Bone marrow (tissue), 2 donors: ENCODE measurements around the gene ABHD8.
A peak's percentile ranks its signal among the peaks of the same experiment; 100 is the strongest.

ENCODE experiments used
- DNase-seq, 2 donors: peaks; one replicate each; lab custom pipeline; 2025; lab: John Stamatoyannopoulos, UW

Gene ABHD8

DNA sequence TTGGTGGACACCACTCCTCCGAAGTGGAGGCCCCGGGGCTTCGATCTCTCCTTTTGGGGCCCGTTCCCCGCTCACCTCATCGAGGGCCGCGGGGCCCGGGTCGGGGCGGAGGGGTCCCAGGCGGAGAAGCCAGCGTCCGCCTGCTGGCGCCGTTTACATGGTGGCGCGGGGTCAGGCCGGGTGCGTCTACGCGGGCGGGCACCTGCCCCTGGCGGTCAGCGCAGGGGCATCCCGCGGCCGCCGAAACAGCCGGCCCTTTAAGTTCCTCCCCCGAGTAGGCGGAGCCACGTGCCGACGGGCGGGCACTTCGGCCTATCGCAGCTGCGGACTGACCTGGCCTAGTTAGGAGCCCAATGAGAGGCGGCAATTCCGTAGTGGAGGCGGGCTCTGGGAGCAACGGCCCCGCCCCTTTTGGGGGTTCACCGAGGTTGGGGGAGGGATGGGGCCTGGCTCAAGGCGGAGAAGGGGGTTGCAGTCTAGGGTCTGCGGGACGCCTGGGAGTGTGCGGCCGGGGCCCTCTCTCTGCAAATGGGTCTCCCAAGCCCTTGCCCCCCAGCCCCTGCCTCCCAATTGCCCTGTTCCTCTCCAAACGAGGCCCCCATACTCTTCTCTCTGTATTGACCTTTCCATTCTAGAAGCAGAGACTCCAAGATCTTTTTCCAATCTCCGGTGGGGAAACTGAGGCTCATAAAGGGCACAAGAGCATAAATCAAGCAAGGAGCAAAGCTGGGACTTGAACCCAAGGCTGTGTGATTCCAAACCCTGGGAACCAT is at the start of gene ABHD8:
Gene ABHD8, minus strand, starts transcription at position 259 of the 773 bp plus-strand sequence. CDS start 1,809 bp downstream, outside the sequence.
- DNase-seq = peak; percentile 75 to 76

DNA sequence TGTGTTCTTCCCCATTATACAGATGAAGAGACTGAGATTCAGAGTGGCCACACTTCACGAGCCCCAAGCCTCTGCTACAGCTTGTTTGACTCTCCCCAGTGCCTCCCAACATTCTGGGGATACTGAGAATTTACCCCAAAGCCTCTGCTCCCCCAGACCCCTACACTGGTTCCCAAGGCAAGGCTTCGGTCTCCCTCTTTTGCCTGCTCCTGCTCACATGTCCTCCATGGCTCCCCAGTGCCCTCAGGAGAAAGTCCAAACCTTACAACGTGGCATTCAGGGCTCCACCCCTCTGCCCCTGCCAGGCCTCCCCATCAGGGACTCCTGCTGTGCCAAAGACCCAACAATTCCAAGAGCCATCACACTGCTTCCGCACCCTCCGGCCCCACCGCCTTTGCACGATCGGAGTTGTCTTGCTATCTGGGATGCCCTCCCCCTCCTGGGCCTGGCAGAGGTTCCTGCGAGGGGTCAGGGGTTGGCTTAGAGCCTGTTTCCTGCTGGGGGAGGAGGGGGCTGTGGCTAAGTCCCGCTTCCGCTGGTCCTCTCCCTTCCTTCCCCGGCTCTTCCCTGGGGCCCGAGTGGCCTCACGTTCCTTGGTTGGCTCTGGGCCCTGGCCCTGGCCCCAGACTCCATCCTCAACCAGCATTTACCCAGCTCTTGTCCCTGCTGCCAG is 49.5 kb upstream of the ABHD8 start:
- no peak for DNase-seq

DNA sequence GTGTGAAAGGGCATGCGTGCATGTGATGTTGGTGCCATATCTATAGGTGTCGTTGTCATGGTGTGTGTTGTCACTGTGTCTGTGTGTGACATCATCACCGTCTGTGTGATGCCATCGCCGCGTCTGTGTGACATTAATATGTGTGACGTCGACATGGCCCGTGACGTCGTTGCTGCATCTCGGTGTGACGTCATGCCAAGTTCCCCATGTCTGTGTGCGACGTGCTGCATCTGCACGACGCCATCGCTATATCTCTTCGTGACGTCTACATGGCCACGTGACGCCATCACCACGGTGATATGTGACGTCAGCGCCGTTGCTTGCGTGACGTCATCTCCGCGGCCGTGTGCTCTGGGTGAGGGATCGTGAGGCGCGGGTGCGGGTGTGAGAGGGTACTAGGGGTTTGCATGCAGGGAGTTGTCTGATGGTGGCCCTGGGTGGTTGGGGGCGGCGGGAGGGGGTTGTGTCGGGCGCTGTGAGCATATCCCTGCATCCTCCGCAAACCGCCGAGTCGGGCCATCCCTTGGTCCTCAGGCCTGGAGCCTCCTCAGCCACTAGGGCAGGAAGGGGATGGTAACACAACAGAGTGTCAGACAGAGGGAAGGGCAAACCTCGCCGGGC is 48.7 kb upstream of the ABHD8 start:
- DNase-seq = no peak

DNA sequence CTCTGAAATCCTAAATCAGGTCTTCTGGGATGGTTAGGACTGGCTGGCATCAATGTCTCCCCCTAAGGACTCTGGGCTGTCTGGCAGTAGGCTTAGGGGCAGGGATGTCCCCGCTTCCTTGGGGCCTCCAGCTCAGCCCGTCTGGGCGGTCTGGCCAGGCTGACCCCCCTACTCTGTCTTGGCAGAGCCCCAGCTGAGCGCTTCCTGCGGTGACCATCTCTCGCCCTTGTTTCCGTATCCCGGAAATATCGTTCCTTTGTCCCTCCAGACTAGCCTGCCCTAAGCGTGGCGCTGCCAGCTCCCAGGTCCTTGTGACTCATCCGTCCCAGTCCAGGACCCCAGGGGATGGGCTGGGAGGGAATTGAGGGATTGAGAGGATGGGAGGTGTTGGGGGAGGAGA is 45.5 kb upstream of the ABHD8 start:
- no peak for DNase-seq

- no peak for DNase-seq
Measured at GRCh38 chr19:17347877-17348276, 44.7 kb upstream of the ABHD8 start.

GRCh38 chr19:17347361-17347760 is 44.1 kb upstream of the ABHD8 start:
- no peak for DNase-seq

DNA sequence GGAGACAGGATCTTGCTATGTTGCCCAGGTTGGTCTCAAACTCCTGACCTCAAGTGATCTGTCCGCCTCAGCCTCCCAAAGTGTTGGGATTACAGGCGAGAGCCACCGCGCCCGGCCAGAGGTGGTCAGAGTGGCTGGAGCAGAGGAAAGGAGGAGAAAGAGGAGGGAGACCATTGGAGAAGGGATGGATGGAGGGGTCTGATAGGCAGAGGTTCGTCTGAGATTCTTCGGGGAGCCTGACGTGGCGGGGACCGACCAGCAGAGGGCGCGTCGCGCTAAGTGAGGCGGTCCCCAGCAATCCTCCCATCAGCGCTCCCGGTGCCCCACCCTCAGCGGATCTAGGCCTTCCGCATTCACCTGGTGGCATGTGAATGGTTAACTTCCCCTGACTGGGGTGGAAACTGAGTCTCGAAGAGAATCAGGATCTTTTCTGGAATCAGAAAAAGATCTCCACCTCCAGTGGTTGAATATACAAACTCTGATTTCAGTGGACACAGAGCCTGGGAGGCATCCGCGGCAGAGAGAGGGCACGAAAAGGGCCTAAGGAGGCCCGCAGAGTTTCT is 43.0 kb upstream of the ABHD8 start:
- peak; percentile 24 to 67 for DNase-seq

GRCh38 chr19:17341845-17342244 is 38.6 kb upstream of the ABHD8 start:
- DNase-seq = no peak

- DNase-seq = no peak
Measured at GRCh38 chr19:17341386-17341785, 38.2 kb upstream of the ABHD8 start.

DNA sequence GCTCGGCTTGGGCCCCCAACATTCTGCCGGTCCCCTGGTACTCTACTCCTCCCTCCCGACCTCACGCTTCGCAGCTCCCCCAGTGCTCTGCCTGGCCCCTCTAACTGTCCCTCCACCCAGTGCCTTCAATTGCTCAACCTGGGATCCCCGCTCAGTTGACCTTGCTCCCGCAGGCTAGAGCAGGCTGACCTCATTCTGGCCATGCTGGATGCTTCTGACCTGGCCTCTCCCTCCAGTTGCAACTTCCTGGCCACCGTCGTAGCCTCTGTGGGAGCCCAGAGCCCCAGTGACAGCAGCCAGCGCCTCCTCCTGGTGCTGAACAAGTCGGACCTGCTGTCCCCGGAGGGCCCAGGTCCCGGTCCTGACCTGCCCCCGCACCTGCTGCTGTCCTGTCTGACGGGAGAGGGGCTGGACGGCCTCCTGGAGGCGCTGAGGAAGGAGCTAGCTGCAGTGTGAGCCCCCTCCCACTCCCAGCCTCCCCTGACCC is 37.7 kb upstream of the ABHD8 start:
- no peak for DNase-seq

- DNase-seq = no peak
Measured at GRCh38 chr19:17340302-17340870, 37.2 kb upstream of the ABHD8 start.

DNA sequence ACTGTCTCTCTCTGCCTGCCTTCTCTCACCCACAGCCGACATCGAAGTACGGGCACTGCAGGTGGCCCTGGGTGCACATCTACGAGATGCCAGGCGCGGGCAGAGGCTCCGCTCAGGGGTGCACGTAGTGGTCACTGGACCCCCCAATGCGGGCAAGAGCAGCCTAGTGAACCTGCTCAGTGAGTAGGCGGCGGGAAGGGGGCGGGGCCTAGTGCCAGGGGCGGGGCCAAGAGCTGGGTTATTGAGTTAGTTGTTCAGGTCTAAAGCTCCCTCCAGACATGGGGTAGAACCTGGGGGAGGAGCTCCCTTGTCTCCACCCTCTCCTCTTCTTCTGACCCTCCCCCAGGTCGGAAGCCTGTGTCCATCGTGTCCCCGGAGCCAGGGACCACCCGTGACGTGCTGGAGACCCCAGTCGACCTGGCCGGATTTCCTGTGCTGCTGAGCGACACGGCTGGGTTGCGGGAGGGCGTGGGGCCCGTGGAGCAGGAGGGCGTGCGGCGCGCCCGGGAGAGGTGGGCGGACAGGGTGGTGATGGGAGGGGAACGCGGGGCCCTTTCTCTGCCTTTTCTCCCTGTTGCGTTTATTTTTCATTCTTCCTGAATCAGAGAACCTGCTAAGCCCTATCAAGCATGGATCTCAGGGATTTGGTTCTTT is 36.0 kb upstream of the ABHD8 start:
- no peak for DNase-seq

DNA sequence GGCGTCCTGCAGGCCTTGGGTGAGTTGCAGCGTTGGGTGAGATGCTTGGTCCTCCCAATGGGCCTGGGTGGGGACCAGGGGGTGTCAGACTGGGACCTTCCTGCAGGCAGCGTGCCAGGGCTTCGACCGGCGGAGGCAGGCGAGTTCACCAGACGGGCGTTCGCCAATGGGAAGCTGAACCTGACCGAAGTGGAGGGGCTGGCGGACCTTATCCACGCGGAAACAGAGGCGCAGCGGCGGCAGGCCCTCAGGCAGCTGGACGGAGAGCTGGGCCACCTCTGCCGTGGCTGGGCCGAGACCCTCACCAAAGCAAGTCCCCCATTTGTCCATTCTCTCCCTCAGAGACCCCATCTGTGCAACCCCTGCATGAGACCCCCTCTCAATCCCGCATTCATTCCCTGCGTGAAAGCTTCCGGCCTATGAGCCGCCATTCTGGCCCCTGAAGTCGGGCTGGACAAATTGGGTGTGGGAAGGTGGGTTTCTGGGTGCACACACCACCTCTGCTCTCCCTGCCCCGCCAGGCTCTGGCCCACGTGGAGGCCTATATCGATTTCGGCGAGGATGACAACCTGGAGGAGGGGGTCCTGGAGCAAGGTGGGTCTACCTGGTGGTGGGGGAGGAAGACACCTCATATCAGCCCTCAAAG is 35.3 kb upstream of the ABHD8 start:
- no peak for DNase-seq

- DNase-seq = no peak
Measured at GRCh38 chr19:17337675-17338432, 34.6 kb upstream of the ABHD8 start.

DNA sequence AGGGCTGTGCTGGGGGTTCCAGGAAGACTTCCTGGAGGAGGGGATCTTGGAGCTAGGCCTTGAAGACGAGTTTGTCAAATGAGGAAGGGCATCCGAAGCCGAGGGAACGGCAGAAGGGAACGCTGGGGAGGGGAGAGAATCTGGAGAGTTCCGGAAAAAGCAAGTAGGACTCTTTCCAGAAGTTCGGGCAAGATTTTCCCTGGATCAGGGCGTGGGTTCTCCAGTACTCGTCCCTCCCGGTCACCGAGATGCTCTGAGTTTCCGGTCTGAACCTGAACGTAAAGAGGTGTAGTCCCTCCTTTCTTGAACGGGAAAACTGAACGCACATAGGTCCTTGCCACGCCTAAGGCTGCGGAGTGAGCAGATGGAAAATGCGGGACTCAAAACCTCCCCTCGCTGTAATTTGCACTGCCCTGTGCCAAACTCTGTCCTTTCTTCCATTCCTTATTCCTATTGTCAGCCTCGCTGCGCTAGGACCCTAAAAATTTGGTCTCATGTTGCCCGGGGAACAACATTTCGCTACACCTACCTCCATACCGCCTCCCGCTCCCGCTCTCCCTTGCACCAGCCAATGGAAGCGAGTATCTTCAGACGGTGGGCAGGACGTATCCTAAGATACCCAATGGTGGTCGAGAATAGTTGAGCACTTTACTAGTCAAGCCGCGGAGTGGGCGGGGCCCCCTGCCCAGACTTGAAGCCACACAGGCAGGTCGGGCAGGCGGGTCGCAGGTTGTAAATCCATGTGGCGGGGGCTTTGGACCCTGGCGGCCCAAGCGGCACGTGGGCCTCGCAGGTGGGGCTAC is 33.8 kb upstream of the ABHD8 start, which contains the start of gene GTPBP3:
Gene GTPBP3, plus strand, starts transcription at position 682 of the 803 bp plus-strand sequence. Its CDS starts 59 bp downstream, at position 741.
- DNase-seq = peak; percentile 70 to 98

- DNase-seq = no peak
Measured at GRCh38 chr19:17335575-17335974, 32.4 kb upstream of the ABHD8 start.

GRCh38 chr19:17334414-17335409 is 31.5 kb upstream of the ABHD8 start, which contains the start of gene ANO8:
TSS of gene ANO8 (minus strand) at chr19:17334855. CDS start at chr19:17334670, 185 bp downstream.
- peak; percentile 74 to 96 for DNase-seq
